Measurements from ENCODE around the gene TMPRSS2.

The TMPRSS2 gene

DNA sequence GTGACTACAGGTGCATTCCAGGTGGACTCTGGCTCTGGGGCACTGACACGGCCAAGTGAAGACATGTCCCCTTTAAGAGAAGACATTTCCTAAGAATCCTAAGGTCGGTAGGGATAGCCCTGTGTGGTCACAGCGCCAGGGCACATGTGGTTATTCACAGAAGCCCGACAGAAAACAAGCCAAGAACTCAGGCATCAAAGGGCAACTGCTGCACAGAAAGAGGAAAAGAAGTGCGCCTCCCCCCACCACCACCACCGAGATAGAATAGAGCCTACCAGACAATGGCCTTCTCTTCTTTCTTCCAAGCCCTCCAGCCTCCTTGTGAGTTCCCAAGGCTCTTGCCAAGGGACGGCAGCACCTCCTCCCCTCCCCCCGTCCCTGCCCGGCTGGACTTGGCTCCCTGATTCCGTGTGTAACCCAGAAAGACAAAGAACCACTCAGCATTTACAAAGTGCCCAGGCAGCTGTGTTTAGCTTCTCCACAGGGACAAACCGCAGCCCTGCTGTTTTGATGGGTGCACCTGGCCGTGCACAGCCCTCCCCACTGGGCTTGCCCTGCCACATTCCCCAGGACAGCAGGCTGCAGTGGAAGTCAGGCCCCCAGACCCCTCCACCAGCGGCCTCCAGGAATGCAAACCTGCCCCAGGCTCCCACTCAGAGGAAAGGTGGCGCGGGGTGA is 30.2 kb downstream of the TMPRSS2 start:
- H4K20me1 ChIP-seq (ENCODE audit: insufficient read depth, low read length) = no peaks in the 10 kb centered on the region
- H2AFZ ChIP-seq (ENCODE audit: low read depth, low read length) = no peak overlapping the region
- no peaks in the 10 kb centered on the region for H3K9me3 ChIP-seq (ENCODE audit: insufficient read depth, low read length, severe bottlenecking)
- H3K27ac ChIP-seq (ENCODE audit: low read length) = peak overlapping the region; percentile 33; the same call in 1 of the 2 replicates
- H3K9ac ChIP-seq (ENCODE audit: low read depth, low read length) = no peak overlapping the region
- no peak overlapping the region for H3K4me3 ChIP-seq (ENCODE audit: low read depth in 1 of 2, low read length in 2 of 2)
- peaks cover 1% of the 10 kb centered on the region for H3K27me3 ChIP-seq (ENCODE audit: insufficient read depth, low read length, poor library complexity)
- H3K4me2 ChIP-seq (ENCODE audit: insufficient read depth, low read length) = no peak overlapping the region
- no peaks in the 10 kb centered on the region for H3K79me2 ChIP-seq (ENCODE audit: insufficient read depth, low read length)
- H3K36me3 ChIP-seq (ENCODE audit: insufficient read depth, low read length) = no peaks in the 10 kb centered on the region
- TF ChIP-seq, protein P1, sequence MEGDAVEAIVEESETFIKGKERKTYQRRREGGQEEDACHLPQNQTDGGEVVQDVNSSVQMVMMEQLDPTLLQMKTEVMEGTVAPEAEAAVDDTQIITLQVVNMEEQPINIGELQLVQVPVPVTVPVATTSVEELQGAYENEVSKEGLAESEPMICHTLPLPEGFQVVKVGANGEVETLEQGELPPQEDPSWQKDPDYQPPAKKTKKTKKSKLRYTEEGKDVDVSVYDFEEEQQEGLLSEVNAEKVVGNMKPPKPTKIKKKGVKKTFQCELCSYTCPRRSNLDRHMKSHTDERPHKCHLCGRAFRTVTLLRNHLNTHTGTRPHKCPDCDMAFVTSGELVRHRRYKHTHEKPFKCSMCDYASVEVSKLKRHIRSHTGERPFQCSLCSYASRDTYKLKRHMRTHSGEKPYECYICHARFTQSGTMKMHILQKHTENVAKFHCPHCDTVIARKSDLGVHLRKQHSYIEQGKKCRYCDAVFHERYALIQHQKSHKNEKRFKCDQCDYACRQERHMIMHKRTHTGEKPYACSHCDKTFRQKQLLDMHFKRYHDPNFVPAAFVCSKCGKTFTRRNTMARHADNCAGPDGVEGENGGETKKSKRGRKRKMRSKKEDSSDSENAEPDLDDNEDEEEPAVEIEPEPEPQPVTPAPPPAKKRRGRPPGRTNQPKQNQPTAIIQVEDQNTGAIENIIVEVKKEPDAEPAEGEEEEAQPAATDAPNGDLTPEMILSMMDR (IDR thresholded peaks at IDR 0.05; ENCODE audit: borderline replicate concordance, extremely low read depth, low read length, poor library complexity, severe bottlenecking) = no peak
- no peak for TF ChIP-seq EZH2 (IDR thresholded peaks at IDR 0.05; ENCODE audit: borderline replicate concordance, low read depth, low read length, severe bottlenecking)
- peaks cover 20% of the 10 kb centered on the region for H3K4me1 ChIP-seq (ENCODE audit: insufficient read depth, low read length)
- ATAC-seq (ENCODE audit: insufficient read depth, low read depth) = peak; percentile 79
- DNase-seq = peak; percentile 61

DNA sequence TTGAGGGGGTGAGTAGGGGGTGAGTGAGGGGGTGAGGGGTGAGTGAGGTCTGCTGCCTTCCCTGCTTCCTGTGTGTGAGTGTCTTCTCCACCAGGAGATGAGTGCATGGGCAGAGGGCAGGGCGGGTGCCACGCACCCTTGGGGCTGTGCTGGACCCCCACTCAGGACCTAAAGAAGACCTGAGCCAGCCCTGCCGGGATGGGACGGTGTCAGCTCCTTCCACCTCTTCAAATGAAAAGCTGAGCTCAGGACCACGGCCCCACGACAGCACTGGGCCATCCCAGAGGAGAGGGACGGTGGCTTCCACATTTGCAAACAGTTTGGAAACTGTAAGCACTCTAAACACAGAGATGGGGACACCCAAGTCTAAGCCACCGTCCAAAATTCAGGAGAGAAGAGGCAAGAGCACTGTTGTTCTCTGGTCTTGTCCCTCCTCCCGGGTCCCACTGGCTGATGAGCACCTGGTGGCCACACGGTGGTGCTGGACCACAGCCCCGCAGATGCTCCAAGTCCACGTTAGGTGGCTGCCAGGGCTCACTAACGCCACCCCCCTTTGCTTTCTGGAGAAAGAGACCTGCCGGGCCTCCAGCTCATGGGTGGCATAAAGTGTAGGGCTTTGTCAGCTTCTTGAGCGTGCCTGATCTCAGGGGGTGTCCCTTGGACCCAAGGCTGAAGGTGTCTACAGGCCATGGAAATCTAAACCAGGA is 32.1 kb downstream of the TMPRSS2 start:
- TF ChIP-seq, protein P1 (IDR thresholded peaks at IDR 0.05; ENCODE audit: borderline replicate concordance, extremely low read depth, low read length, poor library complexity, severe bottlenecking) = no peak
- no peak for TF ChIP-seq EZH2 (IDR thresholded peaks at IDR 0.05; ENCODE audit: borderline replicate concordance, low read depth, low read length, severe bottlenecking)
- DNase-seq = no peak
- H3K4me3 ChIP-seq (ENCODE audit: low read depth in 1 of 2, low read length in 2 of 2) = no peak overlapping the region
- H3K79me2 ChIP-seq (ENCODE audit: insufficient read depth, low read length) = no peaks in the 10 kb centered on the region
- H3K4me2 ChIP-seq (ENCODE audit: insufficient read depth, low read length) = no peak overlapping the region
- H4K20me1 ChIP-seq (ENCODE audit: insufficient read depth, low read length) = no peaks in the 10 kb centered on the region
- no peak overlapping the region for H3K27ac ChIP-seq (ENCODE audit: low read length)
- no peaks in the 10 kb centered on the region for H3K9me3 ChIP-seq (ENCODE audit: insufficient read depth, low read length, severe bottlenecking)
- H3K36me3 ChIP-seq (ENCODE audit: insufficient read depth, low read length) = no peaks in the 10 kb centered on the region
- no peak overlapping the region for H3K9ac ChIP-seq (ENCODE audit: low read depth, low read length)
- no peak for ATAC-seq (ENCODE audit: insufficient read depth, low read depth)
- peaks cover 4% of the 10 kb centered on the region for H3K27me3 ChIP-seq (ENCODE audit: insufficient read depth, low read length, poor library complexity)
- H3K4me1 ChIP-seq (ENCODE audit: insufficient read depth, low read length) = peaks cover 20% of the 10 kb centered on the region
- H2AFZ ChIP-seq (ENCODE audit: low read depth, low read length) = no peak overlapping the region

DNA sequence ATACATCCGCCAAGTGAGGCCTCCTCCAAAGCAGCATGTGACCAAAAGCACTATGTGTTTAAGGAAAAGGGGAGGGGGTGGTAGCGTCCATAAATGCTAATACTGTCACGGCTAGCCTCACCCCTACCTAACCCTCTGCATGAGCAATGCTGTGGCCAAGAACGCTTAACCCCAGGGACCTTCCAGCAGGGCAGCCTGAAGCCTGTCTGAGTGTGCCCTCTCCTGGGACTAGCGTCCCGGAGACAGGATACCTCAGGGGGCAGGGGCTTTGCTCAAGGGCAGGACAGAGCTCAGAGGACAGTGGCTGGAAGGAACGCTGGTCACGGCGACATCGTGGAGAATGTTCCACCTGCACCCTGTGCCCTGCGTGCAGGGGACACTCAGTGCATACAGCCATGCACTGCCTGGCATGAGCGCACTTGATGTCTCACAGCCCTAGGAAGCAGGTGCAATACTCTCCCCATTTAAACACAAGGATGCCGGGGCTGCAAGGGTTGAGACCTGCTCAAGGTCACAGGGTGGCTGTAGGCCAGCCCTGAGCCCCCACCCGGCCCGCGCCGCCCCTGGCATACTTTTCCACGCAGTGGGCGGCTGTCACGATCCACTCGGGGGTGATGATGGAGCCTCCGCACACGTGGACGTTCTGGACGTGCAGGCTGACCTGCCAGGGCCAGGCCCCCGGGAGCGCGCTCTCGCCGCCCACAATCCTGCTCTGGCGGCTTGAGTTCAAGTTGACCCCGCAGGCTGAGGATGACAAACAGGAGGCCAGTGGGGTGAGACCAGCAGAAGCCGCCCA is 35.0 kb downstream of the TMPRSS2 start:
- H3K27ac ChIP-seq (ENCODE audit: low read length) = no peak overlapping the region
- no peaks in the 10 kb centered on the region for H3K9me3 ChIP-seq (ENCODE audit: insufficient read depth, low read length, severe bottlenecking)
- no peaks in the 10 kb centered on the region for H3K79me2 ChIP-seq (ENCODE audit: insufficient read depth, low read length)
- DNase-seq (no peak), ATAC-seq (ENCODE audit: insufficient read depth, low read depth) (no peak)
- no peaks in the 10 kb centered on the region for H4K20me1 ChIP-seq (ENCODE audit: insufficient read depth, low read length)
- H3K4me1 ChIP-seq (ENCODE audit: insufficient read depth, low read length) = peaks cover 22% of the 10 kb centered on the region
- H3K36me3 ChIP-seq (ENCODE audit: insufficient read depth, low read length) = no peaks in the 10 kb centered on the region
- H3K4me3 ChIP-seq (ENCODE audit: low read depth in 1 of 2, low read length in 2 of 2) = no peak overlapping the region
- H2AFZ ChIP-seq (ENCODE audit: low read depth, low read length) = no peak overlapping the region
- no peak overlapping the region for H3K9ac ChIP-seq (ENCODE audit: low read depth, low read length)
- no peak overlapping the region for H3K4me2 ChIP-seq (ENCODE audit: insufficient read depth, low read length)
- H3K27me3 ChIP-seq (ENCODE audit: insufficient read depth, low read length, poor library complexity) = peaks cover 4% of the 10 kb centered on the region
- TF ChIP-seq EZH2 (IDR thresholded peaks at IDR 0.05; ENCODE audit: borderline replicate concordance, low read depth, low read length, severe bottlenecking) = no peak
- TF ChIP-seq, protein P1 (IDR thresholded peaks at IDR 0.05; ENCODE audit: borderline replicate concordance, extremely low read depth, low read length, poor library complexity, severe bottlenecking) = no peak

Measured in DND-41 (cell line).